Muscle layer of colon (tissue), 2 donors: ENCODE data around the gene MECP2.
A peak's percentile ranks its signal among the peaks of the same experiment; 100 is the strongest.

Source experiments
- H3K27ac ChIP-seq: one replicate; pipeline ENCODE4 v1.7.0; 2013; ENCODE audit warnings: low read depth, mild to moderate bottlenecking, low read length, moderate library complexity
- H3K27me3 ChIP-seq, 2 donors: one replicate each; pipeline ENCODE4 v1.7.0; 2013; ENCODE audit warnings: low read length in 2 of 2, mild to moderate bottlenecking in 2 of 2; ENCODE audit not compliant: insufficient read depth in 2 of 2, control insufficient read depth in 1 of 2
- H3K36me3 ChIP-seq: one replicate; pipeline ENCODE4 v1.7.0; 2013; ENCODE audit warnings: mild to moderate bottlenecking, low read length; ENCODE audit not compliant: insufficient read depth
- H3K4me1 ChIP-seq: one replicate; pipeline ENCODE4 v1.7.0; 2013; ENCODE audit warnings: mild to moderate bottlenecking, low read length; ENCODE audit not compliant: insufficient read depth
- H3K4me3 ChIP-seq, 2 donors: one replicate each; pipeline ENCODE4 v1.7.0; 2013; ENCODE audit warnings: low read length in 2 of 2, low read depth in 1 of 2, mild to moderate bottlenecking in 1 of 2, moderate library complexity in 1 of 2
- H3K9ac ChIP-seq: one replicate; pipeline ENCODE4 v1.7.0; 2013; ENCODE audit warnings: low read length
- H3K9me3 ChIP-seq: one replicate; pipeline ENCODE4 v1.7.0; 2013; ENCODE audit warnings: mild to moderate bottlenecking, low read length
- donor health status: abdominal sarcoma.
- donor health status: Adenocarcinoma of cecum.

The MECP2 gene

DNA sequence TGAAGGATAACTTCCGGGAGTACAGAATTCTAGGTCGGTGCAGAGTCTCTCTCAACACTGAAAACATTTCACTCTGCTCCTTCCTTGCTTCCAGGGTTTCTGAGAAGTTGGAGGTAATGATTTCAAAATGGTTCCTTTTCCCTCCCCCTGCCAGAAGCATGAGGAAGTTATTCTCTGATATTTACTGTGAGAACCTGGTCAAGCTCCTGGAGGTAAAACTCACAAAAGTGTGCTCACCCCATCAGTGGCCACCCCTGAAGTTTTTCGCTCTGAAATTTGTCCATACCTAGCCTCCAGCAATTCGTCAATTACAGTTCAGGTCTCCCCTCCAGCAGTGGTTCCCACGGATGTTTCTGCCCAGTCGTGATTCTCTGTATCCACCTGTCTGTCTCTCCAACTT, 16.2 kb upstream of the MECP2 start:
- Histone ChIP-seq H3K9ac (no peak overlapping the region), H3K27ac (no peak overlapping the region), H3K9me3 (no peaks in the 10 kb centered on the region), H3K4me3 (no peak overlapping the region), H3K27me3 (no peaks in the 10 kb centered on the region), H3K36me3 (no peaks in the 10 kb centered on the region), H3K4me1 (no peaks in the 10 kb centered on the region)

DNA sequence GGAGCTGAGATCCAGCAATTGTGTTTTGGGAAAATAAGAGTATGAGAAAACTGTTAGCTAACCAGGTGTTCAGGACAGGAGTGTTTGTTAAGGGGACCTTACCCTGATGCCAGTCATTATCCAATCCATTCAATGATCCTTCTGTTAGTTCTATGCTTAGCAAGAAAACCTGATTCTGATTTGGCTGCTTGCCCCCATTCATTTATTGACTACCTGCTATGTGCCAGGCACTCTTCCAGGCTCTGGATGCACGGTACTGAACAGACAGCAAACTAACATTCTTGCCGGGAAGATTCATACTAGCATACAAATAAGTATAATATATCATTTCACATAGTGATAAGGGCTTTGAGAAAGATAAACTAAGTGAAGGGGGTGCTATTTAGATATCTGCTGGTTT, 1.0 kb upstream of the MECP2 start:
- Histone ChIP-seq H3K4me1 (peaks cover 26% of the 10 kb centered on the region), H3K27ac (no peak overlapping the region), H3K27me3 (peaks cover 0 to 5% of the 10 kb centered on the region in 2 donors), H3K36me3 (no peaks in the 10 kb centered on the region), H3K9ac (no peak overlapping the region), H3K9me3 (no peaks in the 10 kb centered on the region), H3K4me3 (peak overlapping the region in 1 of 2 donors; percentile 41)

GRCh38 chrX:154097003-154097588, 421 bp downstream of the MECP2 start:
- Histone ChIP-seq H3K4me3 (peak overlapping the region; percentile 50 to 72), H3K36me3 (no peaks in the 10 kb centered on the region), H3K4me1 (peaks cover 32% of the 10 kb centered on the region), H3K9ac (peak overlapping the region; percentile 73), H3K9me3 (no peaks in the 10 kb centered on the region), H3K27me3 (peaks cover 0 to 5% of the 10 kb centered on the region in 2 donors), H3K27ac (peak overlapping the region; percentile 84)

GRCh38 chrX:154096140-154097002, 1.1 kb downstream of the MECP2 start:
- Histone ChIP-seq H3K36me3 (no peaks in the 10 kb centered on the region), H3K27ac (peak overlapping the region; percentile 84), H3K9ac (peak overlapping the region; percentile 73), H3K4me1 (peaks cover 38% of the 10 kb centered on the region), H3K4me3 (peak overlapping the region; percentile 50 to 72), H3K9me3 (no peaks in the 10 kb centered on the region), H3K27me3 (peaks cover 0 to 5% of the 10 kb centered on the region in 2 donors)

- Histone ChIP-seq H3K27ac (peak overlapping the region; percentile 20), H3K36me3 (no peaks in the 10 kb centered on the region), H3K9ac (peak overlapping the region; percentile 5), H3K27me3 (peaks cover 0 to 5% of the 10 kb centered on the region in 2 donors), H3K4me1 (peaks cover 45% of the 10 kb centered on the region), H3K9me3 (no peaks in the 10 kb centered on the region), H3K4me3 (peak overlapping the region in 1 of 2 donors; percentile 72)
Observed at GRCh38 chrX:154094833-154095232, 2.7 kb downstream of the MECP2 start.

GRCh38 chrX:154093965-154094364, 3.6 kb downstream of the MECP2 start:
- H3K27ac ChIP-seq: no peak overlapping the region

GRCh38 chrX:154092371-154092770, 5.1 kb downstream of the MECP2 start:
- Histone ChIP-seq H3K4me1 (peaks cover 40% of the 10 kb centered on the region), H3K4me3 (no peak overlapping the region), H3K27ac (no peak overlapping the region), H3K9me3 (no peaks in the 10 kb centered on the region), H3K9ac (no peak overlapping the region), H3K27me3 (no peaks in the 10 kb centered on the region), H3K36me3 (no peaks in the 10 kb centered on the region)

More at GRCh38 chrX:154093965-154094364, 3.6 kb downstream of the MECP2 start:
- Histone ChIP-seq H3K36me3 (no peaks in the 10 kb centered on the region), H3K4me1 (peaks cover 45% of the 10 kb centered on the region), H3K9me3 (no peaks in the 10 kb centered on the region), H3K27me3 (peaks cover 0 to 5% of the 10 kb centered on the region in 2 donors), H3K4me3 (no peak overlapping the region), H3K9ac (no peak overlapping the region)

- Histone ChIP-seq H3K9me3 (no peaks in the 10 kb centered on the region), H3K4me1 (peaks cover 40% of the 10 kb centered on the region), H3K9ac (no peak overlapping the region), H3K4me3 (no peak overlapping the region), H3K36me3 (no peaks in the 10 kb centered on the region), H3K27ac (no peak overlapping the region), H3K27me3 (no peaks in the 10 kb centered on the region)
Observed at GRCh38 chrX:154091678-154092077, 5.8 kb downstream of the MECP2 start.

- no peak overlapping the region for H3K9ac ChIP-seq
- H3K27ac ChIP-seq: no peak overlapping the region
- H3K4me3 ChIP-seq: no peak overlapping the region
- H3K9me3 ChIP-seq: no peaks in the 10 kb centered on the region
- H3K27me3 ChIP-seq: no peaks in the 10 kb centered on the region
- no peaks in the 10 kb centered on the region for H3K36me3 ChIP-seq
- H3K4me1 ChIP-seq: peaks cover 38% of the 10 kb centered on the region
Observed at GRCh38 chrX:154090731-154091130, 6.8 kb downstream of the MECP2 start.

DNA sequence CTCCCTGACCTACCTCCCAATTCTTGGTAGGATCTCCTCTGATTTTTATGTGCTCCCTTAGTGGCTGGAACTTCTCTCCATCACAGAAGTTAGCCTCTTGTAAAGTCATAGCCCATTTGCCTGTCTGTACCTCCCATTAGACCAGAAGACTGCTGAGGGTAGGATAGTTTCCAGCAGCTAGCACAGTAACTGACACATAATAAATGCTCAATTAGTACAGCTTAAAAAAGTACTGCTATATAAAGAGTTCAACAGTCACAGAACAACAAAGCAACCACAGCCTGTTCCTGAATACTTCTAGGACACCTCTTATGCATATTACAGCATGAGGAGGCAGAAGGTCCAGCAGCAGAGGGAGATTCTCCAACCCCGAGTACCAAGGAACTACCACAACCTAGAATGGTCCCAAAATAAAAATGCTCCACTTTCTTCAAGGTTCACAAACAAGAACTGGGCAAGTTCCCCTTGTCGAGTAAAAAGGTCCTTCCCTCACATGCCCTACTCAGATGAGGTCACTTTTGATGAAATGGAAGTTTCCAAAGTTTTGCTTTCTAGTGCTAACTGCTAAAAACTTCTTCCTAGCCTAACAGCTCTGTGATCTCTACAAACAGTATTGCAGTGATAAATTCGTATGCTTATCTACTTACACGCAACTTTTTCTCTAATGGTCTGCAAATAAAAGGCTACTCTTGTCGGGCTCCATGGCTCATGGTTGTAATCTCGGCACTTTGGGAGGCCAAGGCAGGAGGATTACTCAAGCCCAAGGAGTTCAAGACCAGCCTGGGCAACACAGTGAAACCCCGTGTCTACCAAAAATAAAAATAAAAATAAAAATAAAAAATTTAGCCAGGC, 12.8 kb downstream of the MECP2 start:
- no peaks in the 10 kb centered on the region for H3K4me1 ChIP-seq

DNA sequence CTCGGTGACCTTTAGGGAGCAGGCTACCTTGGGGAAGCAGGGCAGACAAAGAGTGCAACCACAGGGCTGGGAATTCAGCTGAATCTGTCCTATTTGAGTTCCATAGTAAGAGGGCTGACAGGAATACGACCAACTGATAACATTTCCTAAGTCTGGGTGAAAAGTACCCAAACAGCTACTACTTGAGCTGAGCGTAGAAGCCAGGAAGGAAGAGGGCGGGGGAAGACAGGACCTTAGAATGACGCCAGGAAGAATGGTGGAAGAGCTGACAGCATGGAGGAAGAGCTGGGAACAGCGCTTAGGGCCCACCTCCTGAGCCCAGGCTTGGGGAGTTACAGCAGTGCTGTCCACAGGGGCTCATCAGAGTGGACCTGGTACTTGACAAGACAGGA, 14.4 kb downstream of the MECP2 start:
- H3K36me3 ChIP-seq: no peaks in the 10 kb centered on the region
- H3K9me3 ChIP-seq: no peaks in the 10 kb centered on the region
- H3K9ac ChIP-seq: no peak overlapping the region
- H3K27me3 ChIP-seq: no peaks in the 10 kb centered on the region
- H3K4me1 ChIP-seq: no peaks in the 10 kb centered on the region
- no peak overlapping the region for H3K4me3 ChIP-seq
- no peak overlapping the region for H3K27ac ChIP-seq

More for the DNA sequence above, 12.8 kb downstream of the MECP2 start:
- no peaks in the 10 kb centered on the region for H3K27me3 ChIP-seq
- H3K9ac ChIP-seq: no peak overlapping the region
- H3K27ac ChIP-seq: no peak overlapping the region
- no peaks in the 10 kb centered on the region for H3K36me3 ChIP-seq
- no peak overlapping the region for H3K4me3 ChIP-seq
- H3K9me3 ChIP-seq: no peaks in the 10 kb centered on the region
